HepG2 (cell line): Measurements from ENCODE around the gene MOAP1. TPM values are rescaled to one million over a fixed set of nuclear protein-coding genes. Genes with fewer than 3 reads are reported as not detected.

ENCODE experiments used
- ATAC-seq: fragments of 200-7000 bp; cut with Tn5 transposase; 3 replicates; pipeline ENCODE4 v1.9.1; 2020; ENCODE audit warnings: mild to moderate bottlenecking, moderate library complexity
- BruUV-seq: library from RNA; stranded (reverse); fragments of 400-500 nt; replicated peaks from 2 replicates; lab custom pipeline; 2021; lab: Mats Ljungman, UMichigan
- CTCF ChIA-PET: fragments of 300-600 bp; formaldehyde crosslinking; extraction: SDS; loops from one replicate; lab custom pipeline; 2021; ENCODE audit warnings: low total read pairs, inconsistent platforms, low intra/inter-chr PET ratio; lab: Yijun Ruan, JAX
- POLR2A ChIA-PET: fragments of 350-600 bp; sonication (Branson Sonifier 250); formaldehyde crosslinking; loops from one replicate; lab custom pipeline; 2020; ENCODE audit warnings: antibody characterized with exemption, inconsistent platforms; lab: Yijun Ruan, JAX
- DNase-seq: peaks from one replicate; pipeline ENCODE4 v3.0.0-alpha.2; 2015; ENCODE audit warnings: low spot score
- FAIRE-seq: peaks from 3 replicates; lab custom pipeline; 2011; peaks lifted over from hg19 to GRCh38; lab: Jason Lieb, UNC
- H2AFZ ChIP-seq: one replicate; pipeline ENCODE4 v1.6.1; 2011; ENCODE audit warnings: low read length, inconsistent platforms
- H3K27ac ChIP-seq: fragments of 300-600 bp; 3 replicates; pipeline ENCODE4 v1.8.0; 2011; ENCODE audit warnings: mixed run types, mild to moderate bottlenecking, mixed read lengths, low read length, inconsistent platforms; ENCODE audit not compliant: insufficient read depth; ENCODE audit errors: extremely low read length
- H3K27me3 ChIP-seq, 2 experiments: fragments of 200-600 bp in 1 of 2; 2 replicates in 1 of 2; 3 replicates in 1 of 2; pipeline versions ENCODE4 v1.6.0 to v1.8.0; 2011; ENCODE audit warnings: low read length in 2 of 2, mild to moderate bottlenecking in 2 of 2, moderate library complexity in 2 of 2, inconsistent platforms in 1 of 2; ENCODE audit not compliant: insufficient read depth in 2 of 2, control insufficient read depth in 1 of 2
- H3K36me3 ChIP-seq, 2 experiments: fragments of 200-600 bp in 1 of 2; replicated peaks in 1 of 2; 2 replicates in 1 of 2; 3 replicates in 1 of 2; pipeline versions ENCODE4 v1.5.1 to v1.8.0; 2011; ENCODE audit warnings: low read length in 2 of 2, inconsistent platforms in 1 of 2; ENCODE audit not compliant: insufficient read depth in 2 of 2, control insufficient read depth in 1 of 2
- H3K4me1 ChIP-seq: 2 replicates; pipeline ENCODE4 v1.5.1; 2012; ENCODE audit warnings: low read length, inconsistent platforms; ENCODE audit not compliant: insufficient read depth
- H3K4me2 ChIP-seq: 2 replicates; pipeline ENCODE4 v1.6.0; 2011; ENCODE audit warnings: low read depth, low read length, inconsistent platforms
- H3K4me3 ChIP-seq, 3 experiments: fragments of 200-600 bp in 1 of 3; sonication (generic), shearing (Covaris generic) in 1 of 3; replicated peaks in 1 of 3; 2 replicates each; pipeline ENCODE4 v1.5.1; 2011 to 2016; ENCODE audit warnings: low read length in 3 of 3, inconsistent platforms in 2 of 3, low read depth in 2 of 3, mild to moderate bottlenecking in 2 of 3, control low read depth in 1 of 3, mixed read lengths in 1 of 3; ENCODE audit not compliant: insufficient read depth in 1 of 3
- H3K79me2 ChIP-seq: one replicate; pipeline ENCODE4 v1.6.1; 2011; ENCODE audit warnings: low read length, inconsistent platforms; ENCODE audit not compliant: insufficient read depth
- H3K9ac ChIP-seq: 2 replicates; pipeline ENCODE4 v1.6.0; 2011; ENCODE audit warnings: mild to moderate bottlenecking, low read depth, low read length, inconsistent platforms; ENCODE audit not compliant: insufficient read depth
- H3K9me3 ChIP-seq: 2 replicates; pipeline ENCODE4 v1.5.1; 2012; ENCODE audit warnings: mild to moderate bottlenecking, low read length
- H4K20me1 ChIP-seq: 2 replicates; pipeline ENCODE4 v1.6.0; 2011; ENCODE audit warnings: inconsistent platforms, mild to moderate bottlenecking, low read length, moderate library complexity; ENCODE audit not compliant: insufficient read depth
- HOXA7 ChIP-seq: sonication (generic); formaldehyde crosslinking; IDR thresholded peaks from 2 replicates; pipeline ENCODE4 v1.8.1; 2022; ENCODE audit warnings: mild to moderate bottlenecking, missing genetic modification reagents, moderate library complexity
- TBL1XR1 ChIP-seq: fragments of 150-350 bp; IDR thresholded peaks from 2 replicates; pipeline ENCODE4 v1.6.1; 2014; ENCODE audit warnings: borderline replicate concordance, low read length; ENCODE audit not compliant: partially characterized antibody
- TCF12 ChIP-seq, 2 experiments: fragments of 450-650 bp in 1 of 2; sonication (generic) in 1 of 2; formaldehyde crosslinking in 1 of 2; IDR thresholded peaks; 2 replicates each; pipeline versions ENCODE4 v1.6.1 to v1.8.0; 2017 to 2022; ENCODE audit warnings: antibody characterized with exemption in 1 of 2, mild to moderate bottlenecking in 1 of 2, missing genetic modification reagents in 1 of 2, moderate library complexity in 1 of 2
- ZNF678 ChIP-seq: sonication (generic); formaldehyde crosslinking; IDR thresholded peaks from 2 replicates; pipeline ENCODE4 v1.4.0; 2020; ENCODE audit warnings: mild to moderate bottlenecking, missing genetic modification reagents
- ZSCAN5A ChIP-seq: sonication (generic); formaldehyde crosslinking; IDR thresholded peaks from 2 replicates; pipeline ENCODE4 v1.8.0; 2022; ENCODE audit warnings: mild to moderate bottlenecking, missing genetic modification reagents, borderline replicate concordance
- WGBS: methylation state at CpG from one replicate; pipeline ENCODE4 v1.1.6; 2017; ENCODE audit warnings: low lambda C conversion rate; 5-methylcytosine and 5-hydroxymethylcytosine counted together
- in situ Hi-C: cut with HindIII; loops from 2 replicates; pipeline ENCODE4 v1.10.0; 2017; ENCODE audit warnings: low pct_unique_long_range_greater_than_20kb; ENCODE audit not compliant: extremely low pct_ligation_motif_present
- intact Hi-C: fragments of 100-400 bp; cut with micrococcal nuclease; formaldehyde crosslinking; loops from one replicate; pipeline ENCODE4 v1.10.0; 2022; ENCODE audit not compliant: unreplicated experiment
- polyA plus RNA-seq, 8 experiments: library from polyadenylated mRNA; depleted of rRNA in 3 of 8; stranded (reverse) in 7 of 8; unstranded in 1 of 8; fragments of >200 nt; fragmentation: Illumina TruSeq in 4 of 8; extraction: Trizol in 4 of 8; gene quantifications; 2 replicates each; pipeline versions ENCODE4 v1.2.1 to v1.2.3, GENCODE V29; 2011 to 2016; ENCODE audit warnings: low read depth in 4 of 8, missing spikeins in 1 of 8, mixed read lengths in 1 of 8; ENCODE audit not compliant: insufficient read depth in 1 of 8
- total RNA-seq, 5 experiments: library from RNA; depleted of rRNA; stranded (reverse); fragments of >200 nt; fragmentation: Illumina TruSeq; extraction: Trizol; gene quantifications; 2 replicates each; pipeline ENCODE4 v1.2.3, GENCODE V29; 2016; ENCODE audit warnings: low read depth in 1 of 5

The MOAP1 gene
- total and polyA plus RNA-seq, 2 of the 13 experiments (the other 11 are each of a cell fraction or from before 2014, with no cell fraction given), result 14.6 to 47.0 TPM

GRCh38 chr14:93185349-93185720 is 638 bp upstream of the MOAP1 start (continued):
- no peak for TF ChIP-seq ZNF678 (CRISPR knock-in tag)
- TF ChIP-seq, all 625 proteins: peak for 2

- ChIA-PET CTCF (interaction anchor here (1.1 kb wide), 1 partner anchor 69 kb away, joined by 5 read pairs; the partner anchor contains the start of gene ITPK1), POLR2A (interaction anchor here (0.8 to 1.9 kb wide), 6 partner anchors 8 to 164 kb away, joined by 3 to 26 read pairs (median 5); partner anchors contain the start of genes GON7 and UBR7)
- 36% methylated on average over 16 of the region's 17 CpGs for WGBS
- no peaks in the 10 kb centered on the region for H4K20me1 ChIP-seq
- H3K79me2 ChIP-seq, result peaks cover 28% of the 10 kb centered on the region
- TF ChIP-seq HOXA7 (CRISPR knock-in tag) (no peak), ZSCAN5A (0 out of 2 replicates have a peak, but pooled peaks have one; percentile 3), TBL1XR1 (no peak), TCF12 (IDR thresholded peaks at IDR 0.05) (no peak), TCF12 (CRISPR knock-in tag; IDR thresholded peaks at IDR 0.05) (no peak)
- TSS peak; percentile 70 for BruUV-seq
- no peak for FAIRE-seq
- no peaks in the 10 kb centered on the region; a peak in 1 of 5 replicates for H3K27me3 ChIP-seq
- peaks cover 32% of the 10 kb centered on the region for H3K4me1 ChIP-seq
- DNase-seq, result no peak
- peak overlapping the region; percentile 85 for H3K9ac ChIP-seq
- intact Hi-C loops, result loop anchor here (2.0 kb wide), 1 partner anchor 23 kb away; the partner anchor contains the start of genes GON7 and UBR7
- peaks cover 4 to 24% of the 10 kb centered on the region in 2 experiments; a peak in 3 of 5 replicates for H3K36me3 ChIP-seq
- H2AFZ ChIP-seq, result no peak overlapping the region
- ATAC-seq, result peak; percentile 4
- peak overlapping the region; percentile 86 for H3K27ac ChIP-seq
- no peaks in the 10 kb centered on the region for H3K9me3 ChIP-seq
- in situ Hi-C loops, result no loop called here
- H3K4me2 ChIP-seq, result peak overlapping the region; percentile 81
- peak overlapping the region; percentile 74 to 99 (median 90) for H3K4me3 ChIP-seq
Observed at GRCh38 chr14:93183596-93184317, 940 bp downstream of the MOAP1 start.
